Mesenteric fat pad (tissue), 1 donor: ENCODE measurements around the gene GNAO1. TPM values are rescaled to one million over a fixed set of nuclear protein-coding genes. Genes with fewer than 3 reads are reported as not detected.

ENCODE experiments used
- DNase-seq: peaks from one replicate; pipeline ENCODE4 v3.0.0-alpha.2; 2020; ENCODE audit warnings: low spot score
- total RNA-seq: library from RNA; stranded (reverse); fragmentation: NEBNext Ultra II Directional; extraction: Animal tissue kit (Norgen Biotek cat#: 25700); gene quantifications from one replicate; pipeline ENCODE4 v1.2.1, GENCODE V29; 2021
- donor health status: DM: yes; HTN: yes; CAD: no.

Gene GNAO1
- total RNA-seq, 1 donor from 2014 or later = 3.0 TPM

DNA sequence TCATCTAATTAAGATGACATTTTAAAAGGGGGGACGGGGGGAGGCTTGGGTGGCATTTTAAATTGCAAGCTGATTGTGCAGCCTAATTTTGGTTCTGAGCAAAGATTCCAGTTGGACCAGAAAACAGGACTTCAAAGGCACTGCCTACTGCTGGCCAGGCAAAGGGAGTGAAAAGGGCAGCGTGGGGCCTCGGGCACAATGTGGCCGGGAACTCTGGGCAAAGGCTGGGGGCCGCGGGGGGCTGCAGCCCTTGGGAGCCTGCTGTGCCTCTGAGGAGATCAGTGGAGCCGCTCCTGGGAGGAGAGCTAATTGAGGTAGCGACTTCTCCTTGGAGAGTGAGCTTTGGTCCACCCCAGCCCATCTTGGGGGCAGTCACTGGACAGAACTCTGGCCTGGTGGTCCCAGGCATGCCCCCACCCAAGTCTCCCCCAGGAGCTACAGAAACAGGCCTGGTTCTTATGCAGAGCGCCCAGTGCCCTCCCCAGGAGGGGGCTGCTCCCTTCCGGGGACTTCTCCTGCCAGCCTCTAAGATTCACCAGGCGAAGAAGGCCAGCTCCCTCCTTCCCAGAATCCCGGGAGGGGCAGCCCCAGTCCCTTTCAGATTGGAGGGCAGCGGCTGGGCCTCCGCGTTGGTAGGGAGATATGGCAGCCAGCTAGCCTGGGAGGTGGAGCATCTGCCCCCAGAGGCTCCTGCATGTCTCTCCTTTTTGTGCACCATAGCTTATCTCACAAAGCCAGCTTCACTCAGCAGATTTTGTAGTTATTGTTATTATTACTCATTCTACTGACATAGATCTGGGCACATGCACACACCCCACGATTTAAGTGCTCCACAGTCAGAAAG is 115.6 kb downstream of the GNAO1 start:
- no peak for DNase-seq

GRCh38 chr16:56307534-56307873 is 116.2 kb downstream of the GNAO1 start:
- DNase-seq = no peak

DNA sequence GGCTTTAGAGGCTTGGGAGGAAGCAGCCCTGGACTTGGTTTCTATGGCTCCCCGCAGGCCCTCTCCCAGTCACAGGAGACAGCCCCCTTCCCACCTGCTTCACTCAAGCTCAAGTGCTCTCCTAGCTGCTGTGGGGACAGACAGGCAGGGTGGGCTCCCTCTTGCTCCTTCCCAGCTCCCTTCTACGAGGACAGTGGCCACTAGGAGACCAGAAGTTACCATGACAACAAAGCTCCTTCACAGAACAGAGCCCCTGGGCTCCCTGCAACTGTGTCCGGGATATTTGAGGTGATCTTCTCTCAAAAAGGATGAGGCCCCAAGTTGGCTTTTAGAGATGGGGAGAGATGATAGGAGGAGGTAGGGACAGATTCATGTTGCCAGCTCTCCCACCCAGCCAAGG is 117.7 kb downstream of the GNAO1 start:
- DNase-seq = no peak

GRCh38 chr16:56310690-56311089 is 119.4 kb downstream of the GNAO1 start:
- no peak for DNase-seq

DNA sequence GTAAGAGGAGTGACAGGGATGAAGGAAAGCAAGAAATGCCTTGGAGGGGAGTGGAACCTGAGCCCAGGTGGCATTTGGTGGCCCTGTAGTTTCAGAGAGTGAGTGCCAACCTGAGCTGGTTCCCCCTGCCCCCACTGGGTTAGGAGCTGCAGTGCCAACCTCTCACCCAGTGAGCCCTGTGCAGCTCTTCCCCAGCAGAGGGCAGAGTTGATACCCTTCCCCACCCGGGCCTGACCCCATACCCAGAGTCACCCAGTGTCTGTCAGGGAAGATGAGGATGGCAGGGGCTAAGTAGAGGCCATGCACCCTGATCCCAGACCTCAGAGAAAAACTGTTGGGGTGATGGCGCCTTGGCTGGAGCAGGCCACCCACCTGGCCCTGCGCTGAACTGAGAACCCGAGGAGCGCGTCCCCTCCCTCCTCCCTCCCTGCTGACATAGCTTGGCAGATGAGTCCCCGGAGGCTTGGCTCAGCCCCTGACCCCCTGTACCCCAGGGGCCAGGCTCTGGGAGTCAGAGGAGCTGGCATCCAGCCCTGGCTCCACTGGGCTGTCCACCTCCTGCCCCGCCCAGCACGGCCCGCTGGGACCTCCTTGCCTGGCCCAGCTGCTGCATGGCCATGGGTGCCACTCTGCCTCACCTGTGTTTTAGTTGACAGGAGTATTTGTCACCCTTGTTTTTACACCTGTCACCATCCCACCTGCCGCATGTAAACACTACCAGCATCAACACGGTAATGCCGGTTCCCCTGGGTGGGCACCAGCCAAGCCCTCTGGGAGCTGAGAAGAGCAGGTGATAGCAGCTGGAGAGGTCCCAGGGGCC is 120.1 kb downstream of the GNAO1 start:
- DNase-seq = no peak

DNA sequence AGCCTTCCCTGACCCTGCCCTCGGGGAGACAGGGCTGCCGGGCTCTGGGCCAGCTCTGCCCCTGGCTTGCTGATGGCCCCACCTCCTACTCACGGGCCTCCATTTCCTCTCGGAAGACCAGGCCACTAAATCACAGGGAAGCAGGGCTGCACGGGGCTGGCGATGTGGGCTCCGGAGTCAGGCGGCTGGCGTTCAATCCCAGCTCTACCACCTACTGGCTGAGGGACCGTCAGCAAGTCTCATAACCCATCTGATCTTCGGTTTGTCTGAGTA is 120.7 kb downstream of the GNAO1 start:
- no peak for DNase-seq

DNA sequence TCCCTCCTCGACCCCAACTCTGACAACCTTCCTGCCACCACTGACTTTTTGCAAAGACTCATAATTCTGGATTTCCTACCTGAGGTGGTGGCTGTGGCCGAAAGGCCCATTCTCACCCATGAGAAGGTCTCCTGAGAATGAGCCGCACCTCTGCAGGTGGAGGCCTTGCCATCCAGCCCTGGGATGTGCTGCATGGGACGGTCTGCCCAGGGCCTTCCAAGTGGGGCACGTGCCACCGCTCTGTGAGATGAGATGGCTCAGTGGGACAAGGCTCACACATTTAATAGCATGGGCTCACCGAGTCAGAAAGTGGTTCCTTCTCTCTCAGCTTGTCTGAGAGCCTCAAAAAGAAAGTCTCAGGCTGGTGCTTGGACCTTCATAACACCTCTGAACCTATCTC is 121.3 kb downstream of the GNAO1 start:
- no peak for DNase-seq

GRCh38 chr16:56314244-56314850 is 123.1 kb downstream of the GNAO1 start:
- DNase-seq = no peak

- no peak for DNase-seq
Observed at GRCh38 chr16:56315955-56316354, 124.7 kb downstream of the GNAO1 start.

DNA sequence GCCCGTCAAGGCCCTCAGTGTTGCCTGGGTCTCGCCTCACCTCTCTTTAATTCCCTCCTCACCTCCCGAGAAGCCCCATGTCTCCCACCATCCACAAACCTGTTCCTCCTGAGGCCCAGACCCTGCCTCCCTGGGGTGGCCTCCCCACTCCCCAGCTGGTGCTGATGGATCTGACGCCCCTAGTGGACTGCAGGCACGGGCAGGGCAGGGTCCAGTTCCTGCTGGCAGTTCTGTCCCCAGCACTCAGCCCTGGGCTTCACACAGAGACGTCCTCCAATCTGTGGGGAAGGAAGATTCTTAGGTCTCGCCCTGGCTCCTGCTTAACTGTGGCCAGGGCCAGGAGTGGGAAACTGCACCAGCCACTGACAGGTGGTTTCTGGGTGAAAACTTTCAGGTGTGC is 125.3 kb downstream of the GNAO1 start:
- no peak for DNase-seq

DNA sequence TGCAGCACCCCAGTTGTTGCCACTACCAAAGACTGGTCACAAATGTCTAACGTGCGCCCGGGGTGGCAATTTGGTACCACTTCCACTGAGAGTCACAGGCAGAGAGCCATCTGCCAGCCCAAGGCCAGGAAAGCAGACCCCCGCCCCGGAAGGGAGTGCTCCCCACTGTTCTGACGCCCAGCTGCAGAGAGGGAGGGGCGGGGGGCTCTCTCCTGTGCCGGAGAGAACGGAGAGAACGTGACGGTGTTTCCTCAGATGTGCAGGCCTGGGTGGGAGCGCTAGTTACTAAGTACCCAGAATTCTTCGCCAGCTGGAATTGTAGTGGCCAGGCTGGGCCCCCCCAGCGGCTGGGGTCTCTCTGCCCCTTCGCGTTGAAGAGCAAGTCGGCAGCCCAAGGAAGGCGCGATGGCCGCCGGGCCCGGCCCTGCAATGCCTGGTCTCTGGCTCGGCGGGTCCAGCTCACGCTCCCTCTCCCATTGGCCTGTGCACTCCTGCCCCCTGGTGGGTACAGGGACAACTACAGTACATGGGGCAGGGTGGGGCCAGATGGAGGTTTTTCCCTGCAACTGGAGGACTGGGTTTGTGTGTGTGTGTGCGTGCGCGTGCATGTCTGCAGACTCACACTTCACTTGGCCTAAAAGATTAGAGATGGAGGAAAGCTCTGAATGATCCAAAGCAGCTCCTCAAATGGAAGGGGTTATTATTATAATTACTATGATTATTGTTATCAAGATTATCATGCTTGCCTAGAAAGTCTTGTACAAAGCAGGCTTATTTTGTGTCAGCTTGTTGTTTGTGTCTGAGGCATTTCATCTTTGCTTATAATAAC is 126.9 kb downstream of the GNAO1 start:
- DNase-seq = no peak

DNA sequence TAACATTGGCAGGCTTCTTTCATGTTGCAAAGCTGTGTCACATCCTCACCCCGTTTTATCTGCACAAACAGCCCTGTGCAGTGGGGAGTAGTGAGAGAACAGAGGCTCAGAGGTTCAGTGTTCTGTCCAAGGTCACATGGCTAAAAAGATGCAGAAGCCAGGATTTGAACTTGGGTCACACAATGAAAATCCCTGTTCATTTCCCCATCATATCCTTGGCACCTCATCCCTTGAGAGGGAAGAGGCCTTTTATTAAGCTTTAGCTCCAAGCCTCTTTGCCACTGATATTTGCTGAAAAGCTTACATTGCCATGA is 127.5 kb downstream of the GNAO1 start:
- no peak for DNase-seq

DNA sequence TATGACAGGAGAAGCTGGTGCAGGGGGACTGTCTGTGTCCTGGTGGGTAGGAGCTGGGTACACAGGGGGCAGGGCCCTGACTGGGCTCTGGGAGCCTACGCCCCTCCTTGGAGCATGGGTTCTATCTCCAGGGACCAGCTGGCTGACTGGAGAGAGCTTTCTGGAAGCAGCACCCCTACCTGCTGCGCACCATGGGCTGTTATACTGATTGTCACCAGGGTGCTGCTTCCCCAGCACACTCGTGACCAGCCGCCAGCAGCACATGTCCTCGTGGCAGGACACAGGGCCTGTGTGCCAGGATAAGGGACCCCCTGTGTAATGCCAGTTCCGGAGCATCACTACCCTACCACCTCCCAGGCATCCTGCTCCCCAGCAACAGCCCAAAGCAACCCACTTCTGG is 128.1 kb downstream of the GNAO1 start:
- no peak for DNase-seq

DNA sequence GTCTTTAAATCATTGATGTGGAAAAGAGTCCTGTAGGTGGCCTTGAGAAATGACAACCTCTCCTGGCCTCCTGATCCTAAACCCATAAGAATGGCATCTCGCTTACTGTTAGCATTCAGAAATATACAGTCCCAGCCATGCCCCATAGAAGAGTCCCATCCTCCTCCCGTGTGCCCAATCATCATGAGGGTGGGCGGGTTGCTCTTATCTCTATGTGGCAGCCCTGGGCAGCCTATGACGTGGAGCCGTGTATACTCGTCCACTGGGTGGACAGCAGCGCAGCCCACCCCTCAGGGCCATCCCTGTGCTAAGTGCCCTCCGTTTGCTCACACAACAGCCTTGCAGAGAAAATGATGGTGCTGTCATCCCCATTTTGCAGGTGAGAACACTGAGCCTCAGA is 128.8 kb downstream of the GNAO1 start:
- DNase-seq = no peak

GRCh38 chr16:56320811-56321558 is 129.7 kb downstream of the GNAO1 start:
- DNase-seq = no peak

- no peak for DNase-seq
Observed at GRCh38 chr16:56321571-56321970, 130.3 kb downstream of the GNAO1 start.

DNA sequence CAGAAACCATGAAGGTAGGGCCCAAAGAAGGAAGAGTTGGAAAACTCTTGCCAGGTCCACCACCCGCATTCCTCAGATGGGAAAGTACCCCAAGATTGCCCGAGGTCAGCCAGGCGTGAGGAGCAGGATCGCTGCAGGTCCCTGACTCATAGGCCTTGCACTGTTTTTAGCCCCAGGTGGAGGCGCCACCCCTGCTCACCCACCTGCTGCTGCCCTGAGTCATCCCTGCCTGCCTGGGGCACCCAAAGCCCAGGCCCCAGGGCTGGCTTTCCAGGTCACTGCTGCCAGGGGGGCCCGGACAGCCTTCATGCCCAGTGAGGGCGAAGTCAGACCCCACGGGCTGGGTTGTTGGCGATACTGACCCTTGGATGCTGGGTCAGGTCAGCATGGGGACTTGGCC is 133.1 kb downstream of the GNAO1 start:
- DNase-seq = no peak

DNA sequence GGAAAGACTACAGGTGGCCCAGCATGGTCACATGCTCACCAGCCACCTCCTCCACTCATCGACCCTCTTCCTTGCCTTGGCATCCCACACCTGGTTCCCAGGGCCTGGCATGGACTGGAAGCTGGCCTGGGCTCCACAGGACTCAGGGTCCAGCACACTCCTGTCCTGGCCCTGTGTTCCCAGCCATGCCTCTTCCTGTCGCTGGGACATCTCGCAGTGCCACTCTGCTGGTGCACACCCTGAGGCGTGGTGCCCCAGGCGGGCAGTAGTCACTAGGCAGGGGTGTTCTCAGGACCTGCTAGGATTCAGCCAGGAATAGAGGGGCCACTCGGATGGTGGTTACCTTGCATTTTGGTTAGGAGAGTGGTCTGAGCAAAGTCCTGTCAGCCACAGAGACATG is 134.7 kb downstream of the GNAO1 start:
- DNase-seq = no peak

GRCh38 chr16:56327071-56327928 is 136.0 kb downstream of the GNAO1 start:
- DNase-seq = no peak

GRCh38 chr16:56327929-56328258 is 136.6 kb downstream of the GNAO1 start:
- DNase-seq = no peak
